Brain pericyte (primary cell): ENCODE results near the gene KLRB1.
"Not testable (repeated sequence)": the region's sequence is repeated elsewhere in the genome, so short reads cannot be mapped to it uniquely, and the experiment has no call there.

Experiments used
- DNase-seq: peaks from one replicate; pipeline ENCODE4 v3.0.0-alpha.2; 2012; ENCODE audit warnings: low read depth, low spot score

KLRB1 gene

GRCh38 chr12:9619411-9620179 is 11.9 kb upstream of the KLRB1 start:
- DNase-seq = no peak

GRCh38 chr12:9618906-9619305 is 11.2 kb upstream of the KLRB1 start:
- not testable (repeated sequence) for DNase-seq

DNA sequence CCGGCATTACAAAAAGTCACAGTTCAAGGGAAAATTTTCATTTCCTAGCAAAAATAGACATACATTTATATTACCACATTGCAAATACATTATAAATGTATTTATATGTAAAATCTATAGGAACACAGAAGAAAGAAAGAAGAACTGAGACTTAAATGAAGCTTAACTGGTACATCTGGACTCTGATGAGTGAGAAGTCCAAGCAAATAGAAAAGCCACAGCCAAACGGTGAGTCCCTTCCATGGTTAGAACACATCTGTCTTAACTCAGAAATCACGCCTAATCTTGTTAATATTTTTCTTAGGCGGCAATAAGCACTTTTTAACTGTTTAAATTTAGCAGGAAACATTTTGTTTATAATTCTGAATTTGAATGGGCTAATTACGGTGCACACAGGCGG is 9.4 kb upstream of the KLRB1 start:
- DNase-seq = no peak

- DNase-seq = no peak
These were observed 7.9 kb upstream of the KLRB1 start for GRCh38 chr12:9615420-9616136.

- not testable (repeated sequence) for DNase-seq
These were observed 2.9 kb upstream of the KLRB1 start for GRCh38 chr12:9610606-9611005.

DNA sequence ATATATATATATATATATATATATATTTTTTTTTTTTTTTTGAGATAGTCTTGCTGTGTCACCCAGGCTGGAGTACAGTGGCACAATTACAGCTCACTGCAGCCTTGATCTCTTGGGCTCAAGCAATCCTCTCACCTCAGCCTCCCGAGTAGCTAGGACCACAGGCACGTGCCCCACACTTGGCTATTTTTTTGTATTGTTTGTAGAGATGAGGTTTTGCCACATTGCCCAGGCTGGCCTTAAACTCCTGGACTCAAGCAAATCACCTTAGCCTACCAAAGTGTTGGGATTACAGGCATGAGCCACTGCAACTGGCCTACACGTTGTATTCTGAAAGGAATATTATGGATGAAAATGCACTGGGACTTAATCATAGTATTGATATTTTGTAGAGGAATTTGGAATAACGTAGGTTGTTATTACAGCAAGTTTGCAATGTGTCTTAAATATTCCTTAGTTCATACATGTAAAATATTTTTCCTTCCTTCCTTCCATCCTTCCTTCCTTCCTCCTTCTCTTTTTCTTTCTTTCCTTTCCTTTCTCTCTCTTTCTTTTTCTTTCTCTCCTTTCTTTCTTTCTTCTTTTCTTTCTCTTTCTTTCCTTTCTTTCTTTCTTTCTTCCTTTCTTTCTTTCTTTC is 862 bp downstream of the KLRB1 start:
- no peak for DNase-seq

- no peak for DNase-seq
These were observed 1.5 kb downstream of the KLRB1 start for GRCh38 chr12:9606247-9606646.

DNA sequence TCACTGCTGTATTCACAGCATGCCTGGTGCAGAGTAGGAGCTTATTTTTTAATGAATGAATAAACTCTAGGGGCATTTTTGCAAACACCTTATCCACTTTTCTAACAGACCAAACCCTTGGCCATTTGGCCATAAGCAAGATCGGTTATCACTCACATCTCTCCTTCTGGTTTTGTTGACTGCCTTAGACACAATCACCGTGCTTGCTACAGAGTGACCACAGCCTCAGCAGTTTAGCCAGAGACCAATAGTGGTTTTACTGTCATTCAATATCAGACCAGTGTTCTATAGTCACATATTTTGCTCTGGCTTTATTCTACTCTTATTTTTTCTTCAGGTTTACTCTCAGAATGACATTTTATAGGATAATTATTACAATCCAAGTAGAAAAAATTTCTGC is 2.2 kb downstream of the KLRB1 start:
- DNase-seq = no peak

DNA sequence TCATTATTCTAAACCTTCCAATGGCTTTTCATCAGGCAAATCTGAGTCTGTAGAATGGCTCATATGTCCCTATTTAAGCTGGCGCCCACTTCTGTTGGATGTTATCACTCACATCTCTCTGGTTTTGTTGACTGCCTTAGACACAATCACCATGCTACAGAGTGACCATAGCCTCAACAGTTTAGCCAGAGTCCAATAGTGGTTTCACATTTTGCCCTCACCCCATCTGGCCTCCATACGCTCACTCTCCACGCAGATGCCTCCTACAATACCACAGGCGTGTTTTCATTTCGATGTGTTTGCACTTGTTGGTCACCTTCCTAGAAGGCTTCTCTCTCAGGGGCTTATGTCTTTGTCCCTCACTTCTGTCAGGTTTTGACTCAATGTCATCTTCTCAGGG is 3.4 kb downstream of the KLRB1 start:
- DNase-seq = no peak

DNA sequence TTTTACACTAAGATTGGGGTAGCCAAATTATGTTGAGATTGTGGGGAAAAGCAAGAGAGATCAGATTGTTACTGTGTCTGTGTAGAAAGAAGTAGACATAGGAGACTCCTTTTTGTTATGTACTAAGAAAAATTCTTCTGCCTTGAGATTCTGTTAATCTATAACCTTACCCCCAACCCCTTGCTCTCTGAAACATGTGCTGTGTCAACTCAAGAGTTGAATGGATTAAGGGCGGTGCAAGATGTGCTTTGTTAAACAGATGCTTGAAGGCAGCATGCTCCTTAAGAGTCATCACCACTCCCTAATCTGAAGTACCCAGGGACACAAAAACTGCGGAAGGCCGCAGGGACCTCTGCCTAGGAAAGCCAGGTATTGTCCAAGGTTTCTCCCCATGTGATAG is 7.3 kb downstream of the KLRB1 start:
- DNase-seq = not testable (repeated sequence)

- no peak for DNase-seq
These were observed 9.4 kb downstream of the KLRB1 start for GRCh38 chr12:9598363-9598762.

- no peak for DNase-seq
These were observed 10.4 kb downstream of the KLRB1 start for GRCh38 chr12:9597365-9597764.

DNA sequence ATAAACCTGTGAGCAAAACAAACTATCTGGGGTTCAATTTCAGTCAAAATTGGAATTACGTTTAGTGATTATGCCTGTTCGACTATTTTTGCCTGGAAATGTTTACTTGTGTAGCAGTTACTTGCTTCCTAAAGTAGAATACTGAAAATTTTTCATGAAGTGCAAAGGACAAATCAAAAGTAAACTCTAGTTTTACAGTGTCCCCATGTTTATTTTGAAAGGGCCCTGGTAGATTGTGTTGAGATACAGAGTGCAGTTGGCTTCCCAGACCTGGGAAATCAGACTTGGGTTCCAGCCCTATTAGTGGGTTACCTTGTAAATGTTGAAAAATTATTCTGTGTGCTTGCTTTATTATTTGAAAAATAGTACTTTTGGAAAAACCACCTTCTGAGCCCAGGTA is 17.3 kb downstream of the KLRB1 start:
- DNase-seq = no peak

- DNase-seq = no peak
These were observed 19.0 kb downstream of the KLRB1 start for GRCh38 chr12:9588749-9589148.

DNA sequence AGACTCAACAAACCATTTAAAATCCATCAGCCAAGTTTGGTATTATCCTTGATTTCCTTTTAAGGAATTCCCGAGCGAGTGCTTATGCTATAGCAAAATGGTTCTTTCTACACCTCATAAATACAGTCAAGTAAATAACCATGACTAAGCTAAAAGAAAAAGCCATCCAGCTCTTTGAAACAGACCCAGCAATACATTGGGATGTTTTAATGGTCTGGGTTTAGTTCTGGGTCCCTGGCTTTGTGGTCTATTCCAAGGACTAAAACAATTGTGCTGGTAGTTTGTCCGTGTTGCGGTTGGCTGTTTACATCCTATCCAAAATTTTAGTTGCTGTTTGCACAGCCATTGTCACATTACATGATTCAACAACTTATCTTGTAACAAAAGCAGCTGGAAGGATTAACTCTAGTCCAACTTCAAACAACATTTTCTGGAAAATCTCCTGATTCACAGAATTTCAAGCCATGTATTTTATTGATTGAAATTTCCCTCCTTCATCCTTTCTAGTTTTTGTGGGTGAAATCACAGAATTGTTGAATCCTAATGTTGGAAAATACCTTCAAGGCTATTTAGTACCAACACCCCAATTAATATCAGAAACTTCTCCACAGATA is 19.6 kb downstream of the KLRB1 start:
- no peak for DNase-seq

DNA sequence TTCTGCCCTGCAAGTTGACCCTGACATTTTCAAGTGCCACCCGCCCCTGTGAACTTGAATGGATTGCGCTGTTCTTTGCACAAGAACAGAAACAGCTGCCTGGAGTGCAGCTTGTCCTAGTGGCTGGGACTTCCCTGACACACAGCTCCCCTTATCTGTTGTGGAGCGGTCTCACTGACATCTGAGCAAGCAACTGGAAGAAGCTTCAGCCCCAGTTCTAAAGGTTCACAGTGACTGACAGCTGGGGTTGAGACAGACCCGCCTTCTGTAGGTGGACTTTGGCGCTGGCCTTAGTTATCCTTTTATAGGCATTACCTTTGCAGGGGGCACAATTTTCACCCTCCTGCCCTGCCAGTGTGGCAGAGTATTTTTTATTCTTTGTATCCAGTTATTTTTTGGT is 30.0 kb downstream of the KLRB1 start:
- DNase-seq = not testable (repeated sequence)

DNA sequence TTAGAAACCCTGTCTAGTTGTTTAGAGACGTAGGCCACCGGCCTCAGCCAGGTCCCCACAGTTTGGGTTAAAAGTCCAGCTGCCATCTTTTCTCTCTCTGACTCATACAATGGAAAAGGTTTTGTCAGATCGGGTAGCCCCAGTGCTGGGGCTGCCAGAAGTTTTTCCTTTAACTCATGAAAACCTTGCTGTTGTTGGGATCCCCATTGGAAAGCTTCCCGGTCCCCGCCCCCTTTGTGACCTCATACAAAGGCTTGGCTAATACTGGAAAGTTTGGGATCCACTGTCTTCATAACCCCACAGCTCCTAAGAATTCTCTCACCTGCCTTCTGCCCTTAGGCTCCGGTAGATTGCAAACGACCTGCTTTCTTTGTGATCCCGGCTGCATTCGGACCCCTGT is 40.6 kb downstream of the KLRB1 start:
- DNase-seq = not testable (repeated sequence)

DNA sequence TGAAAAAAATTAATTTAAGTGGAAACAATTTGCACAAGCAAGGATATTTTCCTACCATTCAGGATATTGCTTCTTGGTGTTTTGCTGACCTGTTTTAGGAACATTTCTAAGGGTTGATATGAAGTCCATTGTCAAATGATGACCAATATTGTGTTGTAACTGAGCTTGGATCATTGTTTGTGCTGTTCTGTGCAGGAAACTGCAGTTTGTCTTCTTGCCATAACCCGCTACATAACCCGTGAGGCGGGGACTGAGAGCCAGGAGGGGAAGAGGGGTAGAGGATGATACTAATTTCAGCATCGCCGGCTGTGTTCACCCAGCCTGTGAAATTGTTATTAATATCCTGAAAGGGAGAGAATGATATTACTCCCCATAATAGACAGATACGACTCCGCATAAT is 41.6 kb downstream of the KLRB1 start:
- not testable (repeated sequence) for DNase-seq

- not testable (repeated sequence) for DNase-seq
These were observed 43.3 kb downstream of the KLRB1 start for GRCh38 chr12:9564418-9564817.

DNA sequence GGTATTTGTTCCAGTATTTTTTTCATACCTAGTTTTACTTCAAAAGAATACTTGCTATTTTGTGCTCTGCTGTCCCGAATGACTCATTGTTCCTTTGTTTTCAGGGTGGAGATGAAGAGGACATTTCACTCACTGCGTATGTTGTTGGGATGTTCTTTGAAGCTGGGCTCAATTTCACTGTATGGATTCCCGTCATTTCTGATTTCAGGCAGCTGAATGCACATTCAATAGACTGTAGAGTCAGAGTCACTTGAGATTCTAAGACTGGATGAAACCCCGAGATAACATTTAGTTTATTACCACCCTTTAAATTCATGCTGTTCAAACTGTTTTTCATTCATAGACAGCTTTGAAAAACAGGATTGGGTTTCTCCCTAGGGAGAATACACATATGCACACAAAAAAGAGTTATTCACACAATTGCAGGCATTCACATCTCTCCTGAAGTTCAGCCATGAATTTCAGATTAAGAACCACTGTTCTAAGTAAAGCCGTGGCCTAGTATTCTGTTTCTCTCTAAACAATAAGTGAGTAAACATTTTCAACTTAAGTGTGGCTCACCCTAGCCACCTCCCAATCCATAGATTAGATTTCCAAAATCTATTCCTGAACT is 44.8 kb downstream of the KLRB1 start:
- DNase-seq = not testable (repeated sequence)

DNA sequence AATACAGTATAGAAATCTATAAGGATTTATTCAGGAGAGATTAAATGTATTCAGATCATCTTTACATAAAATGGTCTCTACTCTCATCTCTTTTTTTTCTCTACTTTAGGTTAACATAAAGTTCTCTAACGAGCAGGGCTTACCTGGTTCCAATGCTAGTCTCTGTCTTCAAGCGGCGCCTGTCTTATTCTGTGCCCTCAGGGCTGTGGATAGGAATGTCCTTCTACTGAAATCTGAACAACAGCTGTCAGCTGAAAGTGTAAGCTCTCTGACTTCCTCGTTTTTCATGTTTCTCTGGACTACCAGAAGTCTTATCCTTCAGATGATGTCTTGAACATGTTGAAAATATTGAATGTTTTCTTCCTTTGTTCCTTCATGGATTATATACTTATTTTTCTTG is 62.2 kb downstream of the KLRB1 start:
- DNase-seq = not testable (repeated sequence)
